GM12878 (cell line): ENCODE data around the gene SBF2.

Experiments used
- POLR2AphosphoS5 ChIP-seq: IDR thresholded peaks from 2 replicates; pipeline ENCODE4 v1.6.1; 2011; ENCODE audit warnings: mild to moderate bottlenecking, low read length, inconsistent platforms
- YY1 ChIP-seq: IDR thresholded peaks from 2 replicates; pipeline ENCODE4 v1.6.1; 2011; ENCODE audit warnings: low read depth, mild to moderate bottlenecking, low read length
- TF ChIP-seq, protein P1 (sequence below), 3 experiments: IDR thresholded peaks in 2 of 3; conservative IDR thresholded peaks in 1 of 3; 2 replicates each; pipeline ENCODE4 v1.5.1; 2011; ENCODE audit warnings: low read depth in 3 of 3, low read length in 3 of 3, mild to moderate bottlenecking in 3 of 3, control low read depth in 2 of 3, moderate library complexity in 2 of 3, inconsistent platforms in 1 of 3, mixed read lengths in 1 of 3; ENCODE audit not compliant: control insufficient read depth in 2 of 3, insufficient read depth in 1 of 3; ENCODE audit errors: extremely low read depth in 1 of 3

DNA sequence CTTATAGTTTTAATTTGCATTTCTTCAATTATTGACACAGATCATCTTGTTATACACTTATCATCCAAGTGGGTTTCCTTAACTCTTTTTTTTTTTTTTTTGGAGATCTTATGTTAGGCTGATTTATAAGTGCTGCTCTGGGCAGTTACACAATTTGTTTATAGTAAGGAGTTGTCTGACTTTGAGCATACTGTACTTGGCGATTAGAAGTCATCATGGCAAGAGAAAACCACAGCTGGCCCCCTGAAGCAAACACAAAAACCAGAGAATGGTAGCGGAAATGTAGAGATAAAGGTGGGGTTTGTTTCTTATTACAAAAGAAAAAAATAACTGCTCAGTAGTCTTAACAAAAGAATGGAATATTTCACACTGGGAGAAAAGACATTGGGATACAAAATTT lies 337.5 kb downstream of the SBF2 start:
- TF ChIP-seq POLR2AphosphoS5 (no peak), YY1 (no peak)
- TF ChIP-seq, protein P1, sequence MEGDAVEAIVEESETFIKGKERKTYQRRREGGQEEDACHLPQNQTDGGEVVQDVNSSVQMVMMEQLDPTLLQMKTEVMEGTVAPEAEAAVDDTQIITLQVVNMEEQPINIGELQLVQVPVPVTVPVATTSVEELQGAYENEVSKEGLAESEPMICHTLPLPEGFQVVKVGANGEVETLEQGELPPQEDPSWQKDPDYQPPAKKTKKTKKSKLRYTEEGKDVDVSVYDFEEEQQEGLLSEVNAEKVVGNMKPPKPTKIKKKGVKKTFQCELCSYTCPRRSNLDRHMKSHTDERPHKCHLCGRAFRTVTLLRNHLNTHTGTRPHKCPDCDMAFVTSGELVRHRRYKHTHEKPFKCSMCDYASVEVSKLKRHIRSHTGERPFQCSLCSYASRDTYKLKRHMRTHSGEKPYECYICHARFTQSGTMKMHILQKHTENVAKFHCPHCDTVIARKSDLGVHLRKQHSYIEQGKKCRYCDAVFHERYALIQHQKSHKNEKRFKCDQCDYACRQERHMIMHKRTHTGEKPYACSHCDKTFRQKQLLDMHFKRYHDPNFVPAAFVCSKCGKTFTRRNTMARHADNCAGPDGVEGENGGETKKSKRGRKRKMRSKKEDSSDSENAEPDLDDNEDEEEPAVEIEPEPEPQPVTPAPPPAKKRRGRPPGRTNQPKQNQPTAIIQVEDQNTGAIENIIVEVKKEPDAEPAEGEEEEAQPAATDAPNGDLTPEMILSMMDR (IDR thresholded peaks at IDR 0.05 in 2 of 3, conservative IDR thresholded peaks at IDR 0.05 in 1 of 3; ENCODE audit: control insufficient read depth in 2 of 3, extremely low read depth in 1 of 3, insufficient read depth in 1 of 3, low read depth in 3 of 3, low read length in 3 of 3): no peak
